PC-9 (cell line): ENCODE data around the gene GBX1. TPM values are rescaled to one million over a fixed set of nuclear protein-coding genes. Genes with fewer than 3 reads are reported as not detected.

Experiments used
- BruUV-seq: library from RNA; stranded (reverse); fragments of 400-500 nt; replicated peaks from 2 replicates; lab custom pipeline; 2021; lab: Mats Ljungman, UMichigan
- CTCF ChIA-PET: fragments of 300-600 bp; sonication (Branson Sonifier 250); formaldehyde crosslinking; loops from one replicate; lab custom pipeline; 2022; ENCODE audit warnings: antibody characterized with exemption; lab: Charles Lee
- POLR2A ChIA-PET: fragments of 300-600 bp; sonication (Branson Sonifier 250); formaldehyde crosslinking; loops from one replicate; lab custom pipeline; 2022; ENCODE audit warnings: antibody characterized with exemption; ENCODE audit not compliant: unreplicated experiment; lab: Charles Lee
- DNase-seq, 2 experiments: peaks; one replicate each; pipeline versions ENCODE4 v3.0.0 to v3.0.0-alpha.2; 2015 to 2022; ENCODE audit warnings: mixed read lengths in 1 of 2
- H2AFZ ChIP-seq: fragments of 200-600 bp; sonication (generic); 2 replicates; pipeline ENCODE4 v1.8.1; 2017; ENCODE audit warnings: antibody characterized with exemption
- H3F3A ChIP-seq: fragments of 200-600 bp; sonication (generic); 2 replicates; pipeline ENCODE4 v1.8.1; 2017; ENCODE audit warnings: antibody characterized with exemption, mild to moderate bottlenecking, low read depth; ENCODE audit not compliant: insufficient read depth
- H3K27ac ChIP-seq: fragments of 200-600 bp; sonication (generic); 2 replicates; pipeline ENCODE4 v1.6.1; 2016; ENCODE audit warnings: mixed run types
- H3K27me3 ChIP-seq: fragments of 200-600 bp; sonication (generic); 2 replicates; pipeline ENCODE4 v1.6.1; 2016; ENCODE audit warnings: low read depth, mixed run types; ENCODE audit not compliant: insufficient read depth
- H3K36me3 ChIP-seq: fragments of 200-600 bp; sonication (generic); 2 replicates; pipeline ENCODE4 v1.6.1; 2016; ENCODE audit warnings: low read depth, mixed run types
- H3K4me1 ChIP-seq: fragments of 200-600 bp; sonication (generic); replicated peaks from 2 replicates; pipeline ENCODE4 v1.6.1; 2016; ENCODE audit warnings: mixed run types; ENCODE audit not compliant: insufficient read depth
- H3K4me2 ChIP-seq: fragments of 200-600 bp; sonication (generic); 2 replicates; pipeline ENCODE4 v1.6.1; 2017; ENCODE audit warnings: mixed run types
- H3K4me3 ChIP-seq: fragments of 200-600 bp; sonication (generic); 2 replicates; pipeline ENCODE4 v1.6.1; 2016; ENCODE audit warnings: mixed run types
- H3K79me2 ChIP-seq: fragments of 200-600 bp; sonication (generic); 2 replicates; pipeline ENCODE4 v1.6.1; 2017; ENCODE audit warnings: low read depth, mixed run types
- H3K9me2 ChIP-seq: fragments of 200-600 bp; sonication (generic); 2 replicates; pipeline ENCODE4 v1.8.1; 2017; ENCODE audit warnings: mild to moderate bottlenecking; ENCODE audit not compliant: insufficient read depth
- H3K9me3 ChIP-seq: fragments of 200-600 bp; sonication (generic); 2 replicates; pipeline ENCODE4 v1.8.1; 2016; ENCODE audit warnings: low read depth; ENCODE audit not compliant: insufficient read depth
- H4K20me1 ChIP-seq: fragments of 200-600 bp; sonication (generic); 2 replicates; pipeline ENCODE4 v1.8.1; 2017; ENCODE audit not compliant: insufficient read depth
- EZH2 ChIP-seq: fragments of 200-600 bp; sonication (generic); IDR thresholded peaks from 2 replicates; pipeline ENCODE4 v1.8.0; 2017; ENCODE audit warnings: antibody characterized with exemption, low read depth
- intact Hi-C: fragments of 100-400 bp; cut with micrococcal nuclease; formaldehyde crosslinking; loops from one replicate; pipeline ENCODE4 v1.10.0; 2022; ENCODE audit not compliant: unreplicated experiment
- total RNA-seq: library from RNA; stranded (reverse); gene quantifications from 2 replicates; pipeline ENCODE4 v1.2.3, GENCODE V29; 2021
- TF ChIP-seq, protein P1 (sequence below): fragments of 200-600 bp; sonication (generic); conservative IDR thresholded peaks from 2 replicates; pipeline ENCODE4 v1.6.1; 2017; ENCODE audit warnings: mixed run types, antibody characterized with exemption, mild to moderate bottlenecking, moderate library complexity

Gene GBX1
- total RNA-seq, 1 experiment from 2014 or later: not detected

DNA sequence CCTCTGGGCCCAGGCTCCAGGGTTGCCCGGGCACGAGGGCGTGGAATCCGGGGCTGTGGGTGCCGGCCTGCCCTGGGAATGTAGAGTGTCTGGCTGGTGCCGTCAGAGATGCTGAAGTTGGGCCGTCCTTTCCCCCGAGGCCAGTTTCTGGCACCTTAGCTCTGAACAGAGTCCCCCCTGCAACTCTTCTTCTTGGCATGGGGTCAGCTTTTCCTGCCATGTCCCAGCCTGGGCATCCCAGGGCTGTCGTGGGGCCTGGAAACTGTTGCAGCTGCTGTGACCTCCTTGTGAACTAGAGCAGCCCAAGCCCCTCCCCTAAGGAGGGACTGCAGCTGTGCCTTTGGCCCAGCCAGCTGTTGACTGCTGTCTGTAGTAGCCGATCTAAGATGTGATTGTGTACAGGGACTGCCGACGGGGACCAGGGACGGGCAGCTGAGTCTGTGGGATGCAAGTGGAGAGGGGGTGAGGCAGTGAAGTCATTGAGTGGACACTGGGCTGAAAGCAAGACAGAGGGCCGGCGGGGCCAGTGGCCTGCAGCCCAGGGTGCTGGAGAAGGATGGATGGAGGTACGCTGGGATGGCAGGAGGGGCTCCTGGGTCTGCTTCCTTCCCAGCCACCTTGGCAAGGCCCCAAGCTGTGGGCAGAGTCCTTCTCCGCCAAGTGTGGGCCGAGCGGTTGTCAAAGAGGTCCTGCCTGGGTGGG, 35.8 kb downstream of the GBX1 start:
- TF ChIP-seq, protein P1, sequence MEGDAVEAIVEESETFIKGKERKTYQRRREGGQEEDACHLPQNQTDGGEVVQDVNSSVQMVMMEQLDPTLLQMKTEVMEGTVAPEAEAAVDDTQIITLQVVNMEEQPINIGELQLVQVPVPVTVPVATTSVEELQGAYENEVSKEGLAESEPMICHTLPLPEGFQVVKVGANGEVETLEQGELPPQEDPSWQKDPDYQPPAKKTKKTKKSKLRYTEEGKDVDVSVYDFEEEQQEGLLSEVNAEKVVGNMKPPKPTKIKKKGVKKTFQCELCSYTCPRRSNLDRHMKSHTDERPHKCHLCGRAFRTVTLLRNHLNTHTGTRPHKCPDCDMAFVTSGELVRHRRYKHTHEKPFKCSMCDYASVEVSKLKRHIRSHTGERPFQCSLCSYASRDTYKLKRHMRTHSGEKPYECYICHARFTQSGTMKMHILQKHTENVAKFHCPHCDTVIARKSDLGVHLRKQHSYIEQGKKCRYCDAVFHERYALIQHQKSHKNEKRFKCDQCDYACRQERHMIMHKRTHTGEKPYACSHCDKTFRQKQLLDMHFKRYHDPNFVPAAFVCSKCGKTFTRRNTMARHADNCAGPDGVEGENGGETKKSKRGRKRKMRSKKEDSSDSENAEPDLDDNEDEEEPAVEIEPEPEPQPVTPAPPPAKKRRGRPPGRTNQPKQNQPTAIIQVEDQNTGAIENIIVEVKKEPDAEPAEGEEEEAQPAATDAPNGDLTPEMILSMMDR: no peak
- no peak for TF ChIP-seq EZH2
- no peaks in the 10 kb centered on the region for H3K9me3 ChIP-seq
- no peak overlapping the region for H3K4me2 ChIP-seq
- no peak overlapping the region for H3K4me3 ChIP-seq
- no TSS peak for BruUV-seq
- no peak overlapping the region for H3K27ac ChIP-seq
- intact Hi-C loops: no loop called here
- H3K36me3 ChIP-seq: no peaks in the 10 kb centered on the region
- POLR2A ChIA-PET: no interaction called here
- no peaks in the 10 kb centered on the region for H3K27me3 ChIP-seq
- H3K9me2 ChIP-seq: no peaks in the 10 kb centered on the region
- no peak for DNase-seq
- H4K20me1 ChIP-seq: no peaks in the 10 kb centered on the region; the same call in 1 of the 2 replicates
- no peaks in the 10 kb centered on the region for H3K4me1 ChIP-seq
- no peak overlapping the region for H2AFZ ChIP-seq
- no peaks in the 10 kb centered on the region for H3K79me2 ChIP-seq
- H3F3A ChIP-seq: no peaks in the 10 kb centered on the region
- CTCF ChIA-PET: no interaction called here

DNA sequence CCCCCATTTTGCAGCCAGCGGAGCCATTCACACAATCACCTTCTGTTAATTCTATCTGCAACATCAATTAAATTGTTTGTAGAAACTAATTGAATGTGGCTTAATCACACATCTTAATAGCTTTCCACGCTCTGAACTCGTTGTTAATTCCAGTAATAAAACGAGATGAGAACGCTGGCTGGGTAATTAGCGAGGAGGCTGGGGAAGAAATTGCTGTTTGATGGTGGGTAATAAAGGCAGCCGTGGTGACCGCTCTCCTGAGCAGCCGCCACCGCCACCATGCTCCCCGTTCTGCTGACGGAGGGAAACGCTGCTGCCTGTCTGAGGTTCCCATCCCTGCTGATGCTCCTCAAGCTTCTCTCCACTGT, 36.3 kb downstream of the GBX1 start:
- Histone ChIP-seq H3F3A (no peaks in the 10 kb centered on the region), H3K4me2 (no peak overlapping the region), H3K4me3 (no peak overlapping the region), H3K36me3 (no peaks in the 10 kb centered on the region), H3K27me3 (no peaks in the 10 kb centered on the region), H3K9me2 (no peaks in the 10 kb centered on the region), H4K20me1 (no peaks in the 10 kb centered on the region; the same call in 1 of the 2 replicates), H3K27ac (no peak overlapping the region), H3K4me1 (no peaks in the 10 kb centered on the region), H3K79me2 (no peaks in the 10 kb centered on the region), H2AFZ (no peak overlapping the region), H3K9me3 (no peaks in the 10 kb centered on the region)
- no peak for TF ChIP-seq EZH2
- TF ChIP-seq, protein P1: no peak
- BruUV-seq: no TSS peak
- CTCF ChIA-PET: interaction anchor here (0.6 kb wide), 1 partner anchor 38 kb away, joined by 4 read pairs; no protein-coding TSS in a partner anchor
- intact Hi-C loops: no loop called here
- POLR2A ChIA-PET: no interaction called here
- no peak for DNase-seq

- H4K20me1 ChIP-seq: no peaks in the 10 kb centered on the region; the same call in 1 of the 2 replicates
- H3F3A ChIP-seq: no peaks in the 10 kb centered on the region
- H3K79me2 ChIP-seq: no peaks in the 10 kb centered on the region
- H3K27ac ChIP-seq: no peak overlapping the region
- CTCF ChIA-PET: interaction anchor here (0.6 kb wide), 1 partner anchor 39 kb away, joined by 4 read pairs; no protein-coding TSS in a partner anchor
- no peaks in the 10 kb centered on the region for H3K27me3 ChIP-seq
- no peak overlapping the region for H2AFZ ChIP-seq
- H3K4me2 ChIP-seq: no peak overlapping the region
- TF ChIP-seq EZH2: no peak
- TF ChIP-seq, protein P1: no peak
- POLR2A ChIA-PET: no interaction called here
- DNase-seq: no peak
- no TSS peak for BruUV-seq
- H3K4me1 ChIP-seq: no peaks in the 10 kb centered on the region
- H3K9me3 ChIP-seq: no peaks in the 10 kb centered on the region
- intact Hi-C loops: no loop called here
- H3K4me3 ChIP-seq: no peak overlapping the region
- H3K36me3 ChIP-seq: no peaks in the 10 kb centered on the region
- H3K9me2 ChIP-seq: no peaks in the 10 kb centered on the region
Observed at GRCh38 chr7:151130741-151131157, 36.7 kb downstream of the GBX1 start.
